Keratinocyte (primary cell): Measurements from ENCODE around the gene ZNF664. TPM values are rescaled to one million over a fixed set of nuclear protein-coding genes. Genes with fewer than 3 reads are reported as not detected.

Source experiments
- DNase-seq: peaks from one replicate; pipeline ENCODE4 v3.0.0-alpha.2; 2011; ENCODE audit warnings: low read depth, missing footprints, low spot score
- FAIRE-seq: peaks from 2 replicates; lab custom pipeline; 2011; peaks lifted over from hg19 to GRCh38; lab: Jason Lieb, UNC
- H2AFZ ChIP-seq: 2 replicates; pipeline ENCODE4 v1.6.0; 2012; ENCODE audit warnings: low read length, control low read depth, inconsistent platforms; ENCODE audit not compliant: control insufficient read depth
- H3K27ac ChIP-seq: 2 replicates; pipeline ENCODE4 v1.5.1; 2011; ENCODE audit warnings: low read length; ENCODE audit not compliant: control insufficient read depth, insufficient read depth
- H3K27me3 ChIP-seq: 3 replicates; pipeline ENCODE4 v1.6.0; 2011; ENCODE audit warnings: low read length; ENCODE audit not compliant: control insufficient read depth, insufficient read depth; ENCODE audit errors: extremely low read depth
- H3K36me3 ChIP-seq, 2 experiments: 2 replicates in 1 of 2; 3 replicates in 1 of 2; pipeline ENCODE4 v1.5.1; 2011; ENCODE audit warnings: low read length in 2 of 2, mild to moderate bottlenecking in 1 of 2; ENCODE audit not compliant: control insufficient read depth in 2 of 2, insufficient read depth in 2 of 2; ENCODE audit errors: extremely low read depth in 1 of 2
- H3K4me1 ChIP-seq: 3 replicates; pipeline ENCODE4 v1.5.1; 2011; ENCODE audit warnings: low read length; ENCODE audit not compliant: control insufficient read depth, insufficient read depth; ENCODE audit errors: extremely low read depth
- H3K4me2 ChIP-seq: 3 replicates; pipeline ENCODE4 v1.6.0; 2011; ENCODE audit warnings: low read depth, low read length; ENCODE audit not compliant: control insufficient read depth, insufficient read depth; ENCODE audit errors: extremely low read depth
- H3K4me3 ChIP-seq, 3 experiments: fragments of 200-600 bp in 1 of 3; sonication (generic) in 1 of 3; 2 replicates in 2 of 3; 3 replicates in 1 of 3; pipeline ENCODE4 v1.5.1; 2011 to 2016; ENCODE audit warnings: low read length in 3 of 3, mild to moderate bottlenecking in 3 of 3, control low read depth in 2 of 3, inconsistent platforms in 1 of 3, low read depth in 1 of 3, mixed read lengths in 1 of 3, mixed run types in 1 of 3, moderate library complexity in 1 of 3; ENCODE audit not compliant: control insufficient read depth in 2 of 3, insufficient read depth in 2 of 3; ENCODE audit errors: extremely low read depth in 1 of 3
- H3K79me2 ChIP-seq: 2 replicates; pipeline ENCODE4 v1.6.0; 2012; ENCODE audit warnings: low read length; ENCODE audit not compliant: control insufficient read depth, insufficient read depth
- H3K9ac ChIP-seq: 3 replicates; pipeline ENCODE4 v1.6.0; 2011; ENCODE audit warnings: low read length; ENCODE audit not compliant: control insufficient read depth, insufficient read depth; ENCODE audit errors: extremely low read depth
- H3K9me1 ChIP-seq: 3 replicates; pipeline ENCODE4 v1.6.0; 2011; ENCODE audit warnings: low read length; ENCODE audit not compliant: control insufficient read depth, insufficient read depth; ENCODE audit errors: extremely low read depth
- H3K9me3 ChIP-seq: 2 replicates; pipeline ENCODE4 v1.5.1; 2012; ENCODE audit warnings: low read depth, low read length; ENCODE audit not compliant: control insufficient read depth
- H4K20me1 ChIP-seq: 3 replicates; pipeline ENCODE4 v1.6.0; 2011; ENCODE audit warnings: low read length; ENCODE audit not compliant: control insufficient read depth, insufficient read depth; ENCODE audit errors: extremely low read depth
- CTCF ChIP-seq, 3 experiments: IDR thresholded peaks in 1 of 3; conservative IDR thresholded peaks in 1 of 3; optimal IDR thresholded peaks in 1 of 3; 2 replicates in 2 of 3; 3 replicates in 1 of 3; pipeline versions ENCODE3 to v1.5.1; 2011; ENCODE audit warnings: low read length in 3 of 3, mild to moderate bottlenecking in 3 of 3, moderate library complexity in 2 of 3, control low read depth in 1 of 3, inconsistent platforms in 1 of 3; ENCODE audit not compliant: insufficient read depth in 2 of 3; ENCODE audit errors: extremely low read depth in 1 of 3
- EZH2 ChIP-seq: IDR thresholded peaks from one replicate; pipeline ENCODE4 v1.6.1; 2012; ENCODE audit warnings: inconsistent platforms, mild to moderate bottlenecking, low read length, moderate library complexity
- dilution Hi-C: fragments of 300-500 bp; cut with MboI; formaldehyde crosslinking; loops from one replicate; pipeline ENCODE4 v1.7.0; 2020; ENCODE audit warnings: low sequenced_read_pairs; ENCODE audit not compliant: extremely low pct_ligation_motif_present
- polyA plus RNA-seq, 5 experiments: library from polyadenylated mRNA; depleted of rRNA in 3 of 5; stranded (reverse) in 3 of 5; stranded (forward) in 1 of 5; unstranded in 1 of 5; fragments of >200 nt; gene quantifications; 1 replicate in 1 of 5; 2 replicates in 3 of 5; 3 replicates in 1 of 5; pipeline versions ENCODE4 v1.2.1 to v1.2.3, GENCODE V29; 2011 to 2012; ENCODE audit warnings: missing spikeins in 2 of 5, low read depth in 1 of 5, low replicate concordance in 1 of 5

Gene ZNF664
- polyA plus RNA-seq, 1 donor (not counting 4 experiments of a cell fraction or from before 2014, with no cell fraction given): 48.7 TPM

- DNase-seq (no peak), FAIRE-seq (no peak)
- dilution Hi-C loops: no loop called here
- Histone ChIP-seq H3K9me3 (no peaks in the 10 kb centered on the region), H3K27me3 (no peaks in the 10 kb centered on the region), H3K36me3 (peaks cover 4 to 14% of the 10 kb centered on the region in 2 experiments), H4K20me1 (peaks cover 3% of the 10 kb centered on the region), H3K9me1 (no peaks in the 10 kb centered on the region), H3K4me2 (no peak overlapping the region), H3K27ac (no peak overlapping the region), H3K4me3 (no peak overlapping the region), H3K9ac (no peak overlapping the region), H3K79me2 (peaks cover 3% of the 10 kb centered on the region), H3K4me1 (peaks cover 7% of the 10 kb centered on the region), H2AFZ (no peak overlapping the region)
- TF ChIP-seq EZH2: no peak
- no peak for TF ChIP-seq CTCF (optimal IDR thresholded peaks at IDR 0.05 in 1 of 3, IDR thresholded peaks at IDR 0.05 in 1 of 3, conservative IDR thresholded peaks at IDR 0.05 in 1 of 3; ENCODE audit: extremely low read depth in 1 of 3, insufficient read depth in 2 of 3, low read length in 3 of 3)
Measured at GRCh38 chr12:124000111-124000510, 27.1 kb downstream of the ZNF664 start.

GRCh38 chr12:124001343-124001742 is 28.3 kb downstream of the ZNF664 start:
- TF ChIP-seq CTCF (optimal IDR thresholded peaks at IDR 0.05 in 1 of 3, IDR thresholded peaks at IDR 0.05 in 1 of 3, conservative IDR thresholded peaks at IDR 0.05 in 1 of 3; ENCODE audit: extremely low read depth in 1 of 3, insufficient read depth in 2 of 3, low read length in 3 of 3): no peak
- H3K4me2 ChIP-seq: no peak overlapping the region
- H3K9me1 ChIP-seq: no peaks in the 10 kb centered on the region
- DNase-seq: no peak
- H3K4me1 ChIP-seq: no peaks in the 10 kb centered on the region
- H3K79me2 ChIP-seq: peaks cover 3% of the 10 kb centered on the region
- peaks cover 3% of the 10 kb centered on the region for H4K20me1 ChIP-seq
- no peak overlapping the region for H3K4me3 ChIP-seq
- dilution Hi-C loops: no loop called here
- FAIRE-seq: no peak
- no peak overlapping the region for H3K27ac ChIP-seq
- H2AFZ ChIP-seq: no peak overlapping the region
- H3K9ac ChIP-seq: no peak overlapping the region
- H3K36me3 ChIP-seq: peaks cover 7 to 17% of the 10 kb centered on the region in 2 experiments
- no peaks in the 10 kb centered on the region for H3K27me3 ChIP-seq
- no peaks in the 10 kb centered on the region for H3K9me3 ChIP-seq
